NB4 (cell line): ENCODE results near the gene USH2A.

ENCODE experiments used
- DNase-seq: peaks from one replicate; pipeline ENCODE4 v3.0.0; 2010; ENCODE audit warnings: low read depth
- H3K4me3 ChIP-seq: one replicate; pipeline ENCODE4 v1.5.1; 2011; ENCODE audit warnings: mild to moderate bottlenecking, low read depth, low read length, moderate library complexity
- MYC ChIP-seq: IDR thresholded peaks from 2 replicates; pipeline ENCODE4 v1.6.1; 2011; ENCODE audit warnings: low read depth, low read length
- POLR2A ChIP-seq: IDR thresholded peaks from 2 replicates; pipeline ENCODE4 v1.6.1; 2011; ENCODE audit warnings: mild to moderate bottlenecking; ENCODE audit not compliant: insufficient read length; ENCODE audit errors: extremely low read depth
- TF ChIP-seq, protein P1 (sequence below): IDR thresholded peaks from 2 replicates; pipeline ENCODE4 v1.6.1; 2011; ENCODE audit warnings: low read depth, low read length
- TF ChIP-seq, protein P2 (sequence below): IDR thresholded peaks from one replicate; pipeline ENCODE4 v1.5.1; 2012; ENCODE audit warnings: low read depth, low read length

The USH2A gene

DNA sequence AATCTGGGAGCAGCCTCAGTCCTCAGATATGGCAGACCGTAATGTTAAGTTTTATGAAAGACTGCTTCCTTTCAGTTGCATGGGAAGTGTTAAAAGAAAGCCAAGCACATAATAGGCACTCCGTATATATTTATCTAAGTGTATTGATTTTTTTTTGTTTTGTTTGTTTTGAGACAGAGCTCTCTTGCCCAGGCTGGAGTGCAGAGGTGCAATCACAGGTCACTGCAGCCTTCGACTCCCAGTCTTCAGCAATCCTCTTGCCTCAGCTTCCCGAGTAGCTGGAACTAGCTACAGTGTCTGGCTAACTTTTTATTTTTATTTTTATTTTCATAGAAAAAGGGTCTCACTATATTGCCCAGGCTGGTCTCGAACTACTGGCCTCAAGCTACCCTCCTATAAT lies 341.8 kb downstream of the USH2A start:
- no peak for TF ChIP-seq MYC
- TF ChIP-seq, protein P1, sequence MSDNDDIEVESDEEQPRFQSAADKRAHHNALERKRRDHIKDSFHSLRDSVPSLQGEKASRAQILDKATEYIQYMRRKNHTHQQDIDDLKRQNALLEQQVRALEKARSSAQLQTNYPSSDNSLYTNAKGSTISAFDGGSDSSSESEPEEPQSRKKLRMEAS: no peak
- TF ChIP-seq, protein P2, sequence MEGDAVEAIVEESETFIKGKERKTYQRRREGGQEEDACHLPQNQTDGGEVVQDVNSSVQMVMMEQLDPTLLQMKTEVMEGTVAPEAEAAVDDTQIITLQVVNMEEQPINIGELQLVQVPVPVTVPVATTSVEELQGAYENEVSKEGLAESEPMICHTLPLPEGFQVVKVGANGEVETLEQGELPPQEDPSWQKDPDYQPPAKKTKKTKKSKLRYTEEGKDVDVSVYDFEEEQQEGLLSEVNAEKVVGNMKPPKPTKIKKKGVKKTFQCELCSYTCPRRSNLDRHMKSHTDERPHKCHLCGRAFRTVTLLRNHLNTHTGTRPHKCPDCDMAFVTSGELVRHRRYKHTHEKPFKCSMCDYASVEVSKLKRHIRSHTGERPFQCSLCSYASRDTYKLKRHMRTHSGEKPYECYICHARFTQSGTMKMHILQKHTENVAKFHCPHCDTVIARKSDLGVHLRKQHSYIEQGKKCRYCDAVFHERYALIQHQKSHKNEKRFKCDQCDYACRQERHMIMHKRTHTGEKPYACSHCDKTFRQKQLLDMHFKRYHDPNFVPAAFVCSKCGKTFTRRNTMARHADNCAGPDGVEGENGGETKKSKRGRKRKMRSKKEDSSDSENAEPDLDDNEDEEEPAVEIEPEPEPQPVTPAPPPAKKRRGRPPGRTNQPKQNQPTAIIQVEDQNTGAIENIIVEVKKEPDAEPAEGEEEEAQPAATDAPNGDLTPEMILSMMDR: no peak
- no peak for TF ChIP-seq POLR2A
- no peak for DNase-seq
- H3K4me3 ChIP-seq: no peak overlapping the region

DNA sequence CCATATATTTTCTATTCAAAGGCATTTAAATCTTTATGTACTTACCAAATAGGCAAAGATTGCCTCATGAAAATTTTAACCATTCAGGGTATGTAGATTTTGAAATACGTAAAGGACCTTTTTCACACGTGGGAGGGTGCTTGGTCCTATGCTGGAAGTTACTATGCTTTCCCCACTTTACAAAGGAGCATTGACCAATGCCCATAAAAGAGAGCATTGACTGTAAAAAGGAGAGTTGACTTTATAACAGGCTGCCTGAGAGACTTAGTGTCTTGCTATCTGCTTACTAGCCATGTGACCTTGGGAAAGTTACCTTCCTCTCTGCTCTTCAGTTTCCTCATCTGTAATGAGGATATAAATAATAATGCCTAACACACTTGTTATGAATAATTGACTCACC lies 346.5 kb downstream of the USH2A start:
- no peak for TF ChIP-seq MYC
- TF ChIP-seq, protein P2: no peak
- no peak for TF ChIP-seq POLR2A
- TF ChIP-seq, protein P1: no peak
- DNase-seq: no peak
- H3K4me3 ChIP-seq: no peak overlapping the region

DNA sequence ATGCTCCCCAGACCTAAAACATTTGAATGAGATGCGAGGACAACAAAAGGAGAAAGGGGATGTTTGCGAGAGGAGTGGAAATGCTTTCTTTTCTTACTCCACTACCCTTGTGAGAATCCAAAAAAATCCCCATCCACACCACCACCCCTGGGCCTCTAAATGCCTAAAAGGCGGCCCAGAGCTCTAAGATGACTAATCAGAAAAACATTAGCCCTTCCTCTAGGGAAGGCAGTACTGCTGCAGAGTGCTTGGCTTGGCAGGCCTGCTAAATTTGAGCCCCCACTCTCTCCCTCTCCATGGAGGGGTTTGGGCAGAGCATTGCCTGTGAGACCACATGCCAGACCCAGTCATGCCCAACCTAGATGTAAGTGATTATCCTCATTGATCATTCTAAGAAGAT lies 347.9 kb downstream of the USH2A start:
- no peak for DNase-seq
- H3K4me3 ChIP-seq: no peak overlapping the region
- TF ChIP-seq POLR2A (no peak), MYC (no peak)
- TF ChIP-seq, protein P1: no peak
- TF ChIP-seq, protein P2: no peak

DNA sequence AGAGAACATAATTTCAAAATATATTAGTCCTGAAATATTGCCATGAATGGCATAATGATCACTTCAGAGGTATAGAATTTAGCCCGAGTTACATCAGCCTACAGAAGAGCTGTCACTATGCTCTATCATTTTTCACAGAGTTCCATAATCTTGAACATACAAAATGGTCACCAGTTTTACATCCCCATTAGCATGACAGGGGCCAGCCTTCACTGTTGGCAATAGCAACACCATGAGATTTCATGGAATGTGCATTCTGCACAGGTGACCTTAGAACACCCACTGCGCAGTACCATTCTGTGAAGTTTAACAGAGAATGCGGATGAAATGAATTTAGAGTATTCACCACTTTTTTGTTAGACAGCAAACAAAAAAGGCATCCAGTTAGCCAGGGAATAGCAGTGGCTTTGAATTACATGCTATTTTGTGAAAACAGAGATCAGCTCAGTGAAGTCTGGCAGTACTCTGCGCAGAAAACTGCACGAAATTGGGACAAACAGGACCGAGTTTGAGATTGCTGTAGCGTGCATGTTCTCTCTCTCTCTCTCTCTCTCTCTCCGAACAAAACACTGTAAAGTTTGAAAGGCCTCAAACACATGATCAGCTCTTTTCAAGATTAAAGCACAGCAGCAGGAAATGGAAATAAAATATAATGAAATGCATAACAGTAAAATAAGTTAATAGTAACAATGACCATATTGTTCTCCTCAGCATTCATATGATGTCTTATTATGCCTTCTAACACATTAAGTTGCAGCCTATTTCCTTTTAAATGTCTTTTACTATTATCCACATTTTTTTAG lies 349.3 kb downstream of the USH2A start:
- TF ChIP-seq, protein P2: no peak
- TF ChIP-seq, protein P1: no peak
- TF ChIP-seq POLR2A (no peak), MYC (no peak)
- H3K4me3 ChIP-seq: no peak overlapping the region
- DNase-seq: no peak

DNA sequence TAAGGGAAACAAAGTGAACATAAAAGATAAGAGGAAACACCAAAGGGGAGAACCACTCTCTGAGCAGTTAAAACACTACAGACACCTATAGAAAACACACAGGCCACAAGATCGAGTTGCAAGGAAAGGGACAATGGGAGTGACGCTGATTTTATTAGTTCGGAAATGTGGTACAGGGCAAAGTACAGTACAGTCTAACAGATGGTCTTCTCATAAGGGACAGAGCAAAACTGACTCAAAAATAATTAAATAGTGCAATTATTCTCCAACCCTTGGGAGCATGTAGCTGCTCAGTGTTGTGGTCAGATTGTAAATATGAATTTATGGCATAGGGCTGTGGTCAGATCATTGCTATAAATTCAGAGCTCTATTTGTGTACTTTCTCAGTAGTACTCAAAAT lies 352.0 kb downstream of the USH2A start:
- TF ChIP-seq POLR2A: no peak
- TF ChIP-seq, protein P2: no peak
- TF ChIP-seq, protein P1: no peak
- no peak for TF ChIP-seq MYC
- no peak for DNase-seq

DNA sequence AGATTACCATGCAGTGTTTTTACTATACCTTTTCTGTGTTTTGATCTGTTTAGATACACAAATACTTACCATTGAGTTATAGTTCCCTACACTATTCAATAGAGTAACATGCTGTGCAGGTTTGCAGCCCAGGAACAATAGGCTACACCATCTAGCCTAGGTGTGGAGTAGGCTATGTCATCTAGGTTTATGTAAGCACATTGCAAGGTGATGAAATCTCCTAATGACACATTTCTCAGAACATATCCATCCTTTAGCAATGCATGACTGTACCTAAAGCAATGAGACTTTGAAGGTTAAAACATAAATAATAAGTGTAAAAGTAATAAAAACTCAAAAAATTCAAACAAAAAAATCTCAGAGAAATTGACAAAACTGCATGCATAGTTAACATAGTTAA lies 358.6 kb downstream of the USH2A start:
- no peak overlapping the region for H3K4me3 ChIP-seq
- DNase-seq: no peak
- TF ChIP-seq, protein P1: no peak
- TF ChIP-seq MYC: no peak
- TF ChIP-seq POLR2A: no peak
- TF ChIP-seq, protein P2: no peak

More for the DNA sequence above, 352.0 kb downstream of the USH2A start:
- no peak overlapping the region for H3K4me3 ChIP-seq
